Prostate gland (tissue), 2 donors: ENCODE data around the gene LPIN1. TPM values are rescaled to one million over a fixed set of nuclear protein-coding genes. Genes with fewer than 3 reads are reported as not detected.

ENCODE experiments used
- DNase-seq: peaks from one replicate; pipeline ENCODE4 v3.0.0-alpha.2; 2019; ENCODE audit warnings: low spot score
- H3K27ac ChIP-seq, 2 donors: fragments of 200-600 bp; sonication (generic); 2 replicates each; pipeline ENCODE4 v1.5.1; 2017 to 2019
- H3K27me3 ChIP-seq: fragments of 200-600 bp; sonication (generic); replicated peaks from 2 replicates; pipeline ENCODE4 v1.5.1; 2019; ENCODE audit not compliant: insufficient read depth
- H3K36me3 ChIP-seq, 2 donors: fragments of 200-600 bp; sonication (generic); 1 replicate in 1 of 2; 2 replicates in 1 of 2; pipeline versions ENCODE4 v1.5.1 to v1.8.1; 2017 to 2019
- H3K4me1 ChIP-seq: fragments of 200-600 bp; sonication (generic); replicated peaks from 2 replicates; pipeline ENCODE4 v1.5.1; 2019
- H3K4me3 ChIP-seq, 2 donors: fragments of 200-600 bp; sonication (generic); 2 replicates each; pipeline ENCODE4 v1.5.1; 2017 to 2019
- H3K9me3 ChIP-seq: fragments of 200-600 bp; sonication (generic); 2 replicates; pipeline ENCODE4 v1.5.1; 2017
- POLR2A ChIP-seq: fragments of 450-650 bp; IDR thresholded peaks from one replicate; pipeline ENCODE4 v1.6.1; 2016; ENCODE audit warnings: antibody characterized with exemption, mild to moderate bottlenecking
- POLR2AphosphoS5 ChIP-seq: sonication (generic); formaldehyde crosslinking; IDR thresholded peaks from one replicate; pipeline ENCODE4 v1.6.1; 2017; ENCODE audit warnings: antibody characterized with exemption
- WGBS: methylation state at CpG from one replicate; pipeline ENCODE4 v1.1.5; 2018; 5-methylcytosine and 5-hydroxymethylcytosine counted together
- intact Hi-C: fragments of 100-400 bp; cut with DNase I; formaldehyde crosslinking; loops from one replicate; pipeline ENCODE4 v1.14.2; 2022
- total RNA-seq, 2 donors: library from RNA; depleted of rRNA; stranded (reverse); fragments of >200 nt; gene quantifications; one replicate each; pipeline ENCODE4 v1.1.0, GENCODE V29; 2016
- TF ChIP-seq, protein P1 (sequence below), 4 experiments: fragments of 200-600 bp in 2 of 4; fragments of 450-650 bp in 2 of 4; sonication (generic) in 2 of 4; IDR thresholded peaks; 1 replicate in 3 of 4; 2 replicates in 1 of 4; pipeline ENCODE4 v1.5.1; 2016 to 2019; ENCODE audit warnings: antibody characterized with exemption in 4 of 4, mild to moderate bottlenecking in 2 of 4, moderate library complexity in 2 of 4

The LPIN1 gene
- total RNA-seq, 2 donors from 2014 or later: 18.2 to 57.1 TPM

DNA sequence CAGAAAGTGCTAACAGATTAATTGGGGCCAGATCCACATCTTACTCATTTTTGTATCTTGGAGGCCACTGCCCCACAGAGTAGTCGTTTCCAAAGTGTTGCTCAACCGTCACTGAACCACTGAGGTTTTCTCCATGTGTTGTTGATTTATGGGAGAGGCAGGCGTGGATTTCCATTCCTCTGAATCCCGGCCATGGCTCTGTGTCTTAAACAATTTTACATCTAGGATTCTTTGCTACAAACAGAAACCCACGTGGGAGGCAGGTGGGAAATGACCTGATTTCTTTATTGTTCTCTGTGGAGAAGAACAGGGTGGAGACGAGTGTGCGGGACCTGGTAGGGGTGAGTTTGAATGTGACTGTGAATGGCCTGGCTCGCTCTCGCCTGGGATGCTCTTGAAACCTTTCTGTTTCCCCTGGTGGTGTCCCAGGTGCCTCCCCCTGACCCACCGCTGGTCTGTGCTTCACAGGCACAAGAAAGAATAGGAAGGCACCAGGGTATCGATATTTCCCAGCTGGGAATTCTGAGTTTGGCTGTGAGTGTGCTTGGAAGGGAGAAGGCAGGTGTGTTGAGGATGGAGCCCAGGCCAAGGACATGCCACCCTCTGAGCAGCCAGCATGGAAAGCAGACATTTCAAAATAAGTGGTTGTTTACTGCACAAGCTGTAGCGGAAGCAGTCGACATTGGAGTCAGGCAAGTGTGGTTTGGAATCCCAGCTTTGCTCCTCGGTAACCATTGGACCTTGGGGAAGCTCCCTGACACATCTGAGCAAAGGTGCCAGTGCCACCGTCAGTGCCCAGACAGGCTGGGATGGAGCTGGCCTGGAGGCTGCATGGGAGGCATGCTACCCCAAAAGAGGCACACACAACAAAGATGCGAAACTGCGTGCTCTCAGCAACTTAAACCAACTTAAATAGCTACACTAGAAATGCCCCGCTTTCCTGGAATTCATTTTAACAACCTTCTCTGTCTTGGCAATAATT is 50.0 kb downstream of the LPIN1 start:
- no peak for DNase-seq

GRCh38 chr2:11797846-11798245 is 51.4 kb downstream of the LPIN1 start:
- Histone ChIP-seq H3K9me3 (no peaks in the 10 kb centered on the region), H3K27me3 (no peaks in the 10 kb centered on the region), H3K4me1 (no peaks in the 10 kb centered on the region), H3K4me3 (no peak overlapping the region), H3K36me3 (peaks cover 0 to 6% of the 10 kb centered on the region in 2 donors), H3K27ac (no peak overlapping the region)
- WGBS: 91% methylated on average over 6 of the region's 6 CpGs
- TF ChIP-seq, protein P1, sequence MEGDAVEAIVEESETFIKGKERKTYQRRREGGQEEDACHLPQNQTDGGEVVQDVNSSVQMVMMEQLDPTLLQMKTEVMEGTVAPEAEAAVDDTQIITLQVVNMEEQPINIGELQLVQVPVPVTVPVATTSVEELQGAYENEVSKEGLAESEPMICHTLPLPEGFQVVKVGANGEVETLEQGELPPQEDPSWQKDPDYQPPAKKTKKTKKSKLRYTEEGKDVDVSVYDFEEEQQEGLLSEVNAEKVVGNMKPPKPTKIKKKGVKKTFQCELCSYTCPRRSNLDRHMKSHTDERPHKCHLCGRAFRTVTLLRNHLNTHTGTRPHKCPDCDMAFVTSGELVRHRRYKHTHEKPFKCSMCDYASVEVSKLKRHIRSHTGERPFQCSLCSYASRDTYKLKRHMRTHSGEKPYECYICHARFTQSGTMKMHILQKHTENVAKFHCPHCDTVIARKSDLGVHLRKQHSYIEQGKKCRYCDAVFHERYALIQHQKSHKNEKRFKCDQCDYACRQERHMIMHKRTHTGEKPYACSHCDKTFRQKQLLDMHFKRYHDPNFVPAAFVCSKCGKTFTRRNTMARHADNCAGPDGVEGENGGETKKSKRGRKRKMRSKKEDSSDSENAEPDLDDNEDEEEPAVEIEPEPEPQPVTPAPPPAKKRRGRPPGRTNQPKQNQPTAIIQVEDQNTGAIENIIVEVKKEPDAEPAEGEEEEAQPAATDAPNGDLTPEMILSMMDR (IDR thresholded peaks at IDR 0.05): no peak
- TF ChIP-seq POLR2A (no peak), POLR2AphosphoS5 (no peak)
- no peak for DNase-seq
- intact Hi-C loops: no loop called here

More for the DNA sequence above, 50.0 kb downstream of the LPIN1 start:
- Histone ChIP-seq H3K9me3 (no peaks in the 10 kb centered on the region), H3K27ac (no peak overlapping the region), H3K27me3 (no peaks in the 10 kb centered on the region), H3K36me3 (peaks cover 0 to 6% of the 10 kb centered on the region in 2 donors), H3K4me1 (no peaks in the 10 kb centered on the region), H3K4me3 (no peak overlapping the region)
- intact Hi-C loops: no loop called here
- 88% methylated on average over 18 of the region's 18 CpGs for WGBS
- TF ChIP-seq POLR2A (no peak), POLR2AphosphoS5 (no peak)
- TF ChIP-seq, protein P1 (IDR thresholded peaks at IDR 0.05): no peak

GRCh38 chr2:11798701-11799435 is 52.4 kb downstream of the LPIN1 start:
- WGBS: 90% methylated on average over 15 of the region's 15 CpGs
- peaks cover 3 to 6% of the 10 kb centered on the region in 2 donors for H3K36me3 ChIP-seq
- DNase-seq: no peak

DNA sequence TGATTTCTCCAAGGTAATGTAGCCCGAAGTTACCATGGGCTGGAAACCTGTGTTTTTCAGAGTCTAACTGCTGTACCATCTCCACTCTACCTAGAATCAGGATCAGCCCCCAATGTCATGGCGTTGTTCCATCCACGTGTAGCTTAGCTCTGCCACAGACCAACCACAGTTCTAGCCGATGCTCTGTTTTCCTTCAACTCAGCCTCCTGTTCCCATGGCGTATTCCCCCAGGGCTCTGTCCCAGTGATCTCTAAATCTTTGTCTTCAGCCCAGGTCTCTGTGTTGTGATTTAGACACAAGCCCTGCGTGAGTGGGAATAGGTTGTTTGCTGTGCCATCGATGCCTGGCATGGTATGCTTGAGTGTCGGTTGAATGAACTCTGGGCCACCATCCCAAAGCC is 53.4 kb downstream of the LPIN1 start:
- Histone ChIP-seq H3K4me1 (no peaks in the 10 kb centered on the region), H3K27me3 (no peaks in the 10 kb centered on the region), H3K9me3 (no peaks in the 10 kb centered on the region), H3K36me3 (peaks cover 6 to 8% of the 10 kb centered on the region in 2 donors), H3K4me3 (no peak overlapping the region), H3K27ac (no peak overlapping the region)
- intact Hi-C loops: no loop called here
- TF ChIP-seq POLR2A (no peak), POLR2AphosphoS5 (no peak)
- TF ChIP-seq, protein P1 (IDR thresholded peaks at IDR 0.05): no peak
- 93% methylated on average over 8 of the region's 8 CpGs for WGBS
- DNase-seq: no peak

More at GRCh38 chr2:11798701-11799435, 52.4 kb downstream of the LPIN1 start:
- intact Hi-C loops: no loop called here
- Histone ChIP-seq H3K9me3 (no peaks in the 10 kb centered on the region), H3K27ac (no peak overlapping the region), H3K4me1 (no peaks in the 10 kb centered on the region), H3K4me3 (no peak overlapping the region), H3K27me3 (no peaks in the 10 kb centered on the region)
- TF ChIP-seq POLR2A: no peak
- TF ChIP-seq, protein P1 (IDR thresholded peaks at IDR 0.05): no peak
- no peak for TF ChIP-seq POLR2AphosphoS5
